NCI-H146 (cell line): Measurements from ENCODE around the gene SULF2.

Experiments
- DNase-seq: peaks from one replicate; lab custom pipeline; 2025; lab: John Stamatoyannopoulos, UW

SULF2 gene

DNA sequence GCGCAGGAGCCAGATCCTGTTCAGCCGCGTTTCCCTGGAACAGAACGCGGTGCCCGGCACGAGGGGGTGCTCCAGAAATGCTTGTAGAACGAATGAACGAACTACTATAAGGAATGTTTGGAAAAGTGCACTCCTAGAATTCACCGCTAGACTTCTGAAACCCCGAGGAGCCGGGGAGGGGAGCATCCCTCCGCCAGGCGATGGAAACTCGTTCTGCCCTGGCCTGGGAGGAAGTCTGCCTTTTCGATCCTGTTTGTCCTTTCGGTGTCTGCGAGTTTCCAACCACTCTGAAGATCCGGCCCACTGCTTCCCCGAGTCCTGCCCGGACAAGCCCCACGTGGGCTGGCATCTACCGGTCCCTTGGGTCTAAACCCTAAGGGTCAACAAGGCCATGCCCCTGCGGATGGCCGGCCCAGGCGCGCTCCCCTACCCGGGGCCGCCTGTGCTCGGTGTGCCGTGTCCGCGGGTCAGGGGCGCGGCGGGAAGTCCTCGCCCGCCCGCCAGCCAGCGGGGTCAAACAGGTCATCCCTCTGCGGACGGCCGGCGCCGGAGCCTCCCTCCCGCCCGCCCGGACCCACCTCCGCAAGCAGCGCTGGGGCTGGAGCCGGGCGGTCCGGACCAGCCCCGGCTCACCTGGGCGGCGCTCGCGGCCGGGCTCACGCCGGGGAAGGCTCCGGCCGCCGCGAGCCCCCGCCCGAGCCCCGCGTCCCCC lies 526 bp downstream of the SULF2 start:
- no peak for DNase-seq

DNA sequence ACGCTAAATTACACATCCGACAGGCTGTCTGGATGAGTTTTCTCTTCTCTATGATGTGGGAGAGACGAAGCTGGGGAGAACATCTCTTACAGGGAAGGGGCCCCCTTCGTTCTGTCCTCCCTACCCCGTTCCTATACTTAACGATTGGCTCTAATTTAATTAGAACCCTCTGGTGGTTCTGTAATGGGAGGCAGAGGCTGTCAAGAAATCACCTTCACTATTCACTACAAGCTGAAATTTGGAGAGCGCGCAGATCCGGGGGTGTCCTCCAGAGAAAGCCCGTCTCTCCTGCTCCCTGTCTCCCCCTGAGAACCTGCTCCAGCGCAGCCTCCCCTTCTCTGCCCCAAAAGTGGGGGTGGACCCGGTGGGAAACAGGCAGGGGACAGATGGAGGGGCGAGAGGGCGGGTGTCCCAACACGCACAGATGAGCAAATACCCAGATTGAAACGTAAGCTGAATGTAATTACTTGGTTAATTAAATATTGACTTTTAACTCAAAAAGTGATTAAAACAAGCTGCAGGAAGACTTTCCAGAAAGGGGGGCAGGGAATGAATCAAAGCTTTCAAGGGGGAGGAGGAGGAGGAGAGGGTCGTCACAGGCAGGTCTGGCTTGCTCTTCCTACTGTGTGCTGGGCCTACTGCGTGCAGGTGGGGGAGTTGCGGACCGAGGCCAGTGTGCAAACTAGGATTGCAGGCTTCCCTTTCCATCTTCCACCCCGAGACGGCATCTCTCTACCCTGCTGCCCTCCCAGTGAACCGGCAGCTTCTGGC lies 1.3 kb downstream of the SULF2 start:
- DNase-seq, result no peak

DNA sequence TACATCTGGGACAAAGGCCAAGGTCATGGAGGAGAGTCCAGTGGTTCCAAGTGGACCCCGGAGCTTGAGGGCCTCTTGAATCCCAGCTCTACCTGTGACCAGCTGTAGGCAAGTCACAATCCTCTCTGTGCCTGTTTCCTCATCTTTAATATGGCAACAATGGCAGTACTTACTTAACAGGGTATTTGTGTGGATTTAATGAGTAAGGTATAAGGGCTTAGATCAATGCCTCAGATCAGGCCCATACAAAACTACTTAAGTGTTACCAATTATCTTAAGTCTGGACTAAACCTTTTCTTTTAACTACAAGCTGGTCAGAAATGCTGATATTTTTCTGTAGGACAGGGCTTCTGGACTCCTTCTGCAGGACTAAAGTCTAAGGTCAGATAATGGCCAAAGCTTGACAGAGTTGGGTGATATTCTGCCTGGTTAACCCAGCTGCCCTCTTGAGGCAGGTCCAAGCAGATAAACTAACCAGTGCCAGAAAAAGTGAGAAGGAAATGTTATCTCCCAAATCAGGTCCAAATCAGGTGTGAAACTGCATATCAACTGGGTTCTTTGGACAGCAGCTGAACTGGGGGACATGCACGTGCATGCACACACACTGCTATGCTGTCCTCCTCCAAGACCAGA lies 2.2 kb downstream of the SULF2 start:
- DNase-seq, result no peak

DNA sequence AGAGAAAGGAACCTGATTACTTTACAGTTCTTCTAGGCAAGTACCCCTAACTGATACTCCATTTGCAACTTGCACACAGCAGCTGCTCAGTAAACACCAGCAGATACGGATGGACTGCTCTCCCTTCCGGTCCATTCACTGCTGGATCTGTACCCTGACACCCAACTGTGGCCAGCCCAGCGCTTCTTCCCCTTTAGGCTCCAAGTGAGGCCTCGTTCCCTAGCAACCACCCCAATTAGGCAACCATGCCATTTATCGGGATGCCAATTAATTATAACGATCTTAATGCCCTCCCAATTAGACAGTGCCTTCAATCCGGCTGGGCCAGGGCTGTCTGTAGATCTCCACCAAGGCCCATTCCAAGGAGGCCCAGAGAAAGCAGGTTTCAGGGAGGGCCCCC lies 3.2 kb downstream of the SULF2 start:
- DNase-seq, result no peak

DNA sequence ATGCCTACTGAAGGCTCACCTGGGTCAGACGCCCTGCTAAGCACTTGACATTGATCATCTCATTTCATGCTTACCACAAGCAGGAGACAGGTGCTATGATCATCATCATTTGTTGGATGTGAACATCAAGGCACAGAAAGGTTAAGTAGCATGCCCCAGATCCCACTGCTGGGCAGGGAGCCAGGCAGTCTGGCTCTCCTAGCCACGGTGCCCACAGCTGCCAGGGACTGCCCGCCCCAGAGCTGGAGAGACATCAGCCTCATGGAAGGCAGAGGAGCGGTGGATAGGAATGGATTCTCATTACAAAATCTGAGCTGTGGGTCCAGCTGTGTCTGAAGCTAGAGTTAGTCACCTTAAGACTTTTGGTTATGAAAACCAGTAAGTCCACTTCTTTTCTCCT lies 3.6 kb downstream of the SULF2 start:
- DNase-seq, result no peak

DNA sequence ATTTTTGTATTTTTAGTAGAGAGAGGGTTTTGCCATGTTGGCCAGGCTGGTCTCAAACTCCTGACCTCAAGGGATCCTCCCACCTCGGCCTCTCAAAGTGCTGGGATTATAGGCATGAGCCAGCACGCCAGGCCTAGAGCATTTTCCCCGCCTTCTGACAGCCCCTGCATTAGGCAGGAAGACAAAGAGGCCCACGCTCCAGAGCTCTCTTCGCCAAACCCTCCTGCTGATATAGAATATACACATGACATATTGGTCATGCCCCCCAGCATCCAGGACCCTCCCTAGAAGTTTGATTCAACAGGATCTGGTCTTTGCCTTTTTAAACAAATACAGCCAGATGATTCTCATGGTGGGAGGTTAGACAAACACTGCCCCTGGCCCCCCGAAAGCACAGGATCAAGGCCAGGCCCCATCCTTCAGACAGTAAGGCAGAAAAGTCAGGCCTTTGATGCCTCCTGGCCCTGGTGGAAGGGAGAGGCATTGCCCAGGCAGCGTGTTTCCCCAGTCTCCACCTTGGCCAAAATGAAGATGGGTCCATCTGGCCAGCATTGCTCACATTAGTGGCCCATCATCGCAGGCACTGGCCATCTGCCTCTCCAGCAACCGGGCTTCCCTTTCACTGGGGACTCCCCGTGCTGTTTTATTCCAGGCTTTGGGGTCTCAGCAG lies 4.4 kb downstream of the SULF2 start:
- DNase-seq, result no peak

DNA sequence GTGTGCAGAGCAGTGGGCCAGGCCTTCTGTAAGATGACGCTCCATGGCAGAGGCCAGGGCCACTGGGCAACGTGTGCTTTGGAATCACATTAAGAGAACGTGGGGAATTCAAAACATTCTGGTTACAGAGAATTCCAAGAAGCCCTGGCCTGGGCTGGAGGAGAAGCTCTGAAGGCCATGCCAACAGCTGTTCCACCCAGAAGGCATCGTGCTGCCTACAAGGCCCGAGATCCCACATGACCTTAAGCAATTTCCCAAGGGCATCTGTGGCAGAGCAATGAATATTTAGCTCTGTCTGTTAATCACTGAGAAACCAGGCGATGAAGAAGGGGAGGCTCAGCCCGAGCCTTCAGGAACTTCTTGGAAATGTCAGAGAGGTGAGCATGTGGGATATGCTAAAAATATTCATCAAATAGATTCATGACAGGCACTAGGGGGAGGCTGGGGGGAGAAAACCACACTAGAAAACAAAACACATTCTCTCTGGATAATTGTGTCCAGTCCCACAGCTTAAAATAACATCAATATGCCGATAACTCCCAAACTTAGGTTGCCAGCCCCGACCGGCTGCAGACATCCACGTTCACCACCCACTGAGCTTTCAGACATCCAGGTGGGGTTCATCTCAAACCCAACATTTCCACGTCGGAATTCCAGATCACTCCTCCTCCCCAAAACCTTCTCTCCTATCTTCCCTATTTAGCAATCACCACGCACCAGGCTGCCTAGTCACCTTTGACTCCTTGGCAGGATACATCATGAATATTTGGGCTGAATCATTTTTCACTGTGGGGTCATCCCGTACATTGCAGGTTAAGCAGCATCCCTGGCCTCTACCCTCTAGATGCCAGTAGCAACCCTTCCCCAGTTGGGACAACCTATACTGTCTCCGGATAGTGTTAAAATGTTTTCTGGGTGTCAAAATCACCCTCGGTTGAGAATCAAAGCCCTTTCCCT lies 6.6 kb downstream of the SULF2 start:
- DNase-seq, result no peak

DNA sequence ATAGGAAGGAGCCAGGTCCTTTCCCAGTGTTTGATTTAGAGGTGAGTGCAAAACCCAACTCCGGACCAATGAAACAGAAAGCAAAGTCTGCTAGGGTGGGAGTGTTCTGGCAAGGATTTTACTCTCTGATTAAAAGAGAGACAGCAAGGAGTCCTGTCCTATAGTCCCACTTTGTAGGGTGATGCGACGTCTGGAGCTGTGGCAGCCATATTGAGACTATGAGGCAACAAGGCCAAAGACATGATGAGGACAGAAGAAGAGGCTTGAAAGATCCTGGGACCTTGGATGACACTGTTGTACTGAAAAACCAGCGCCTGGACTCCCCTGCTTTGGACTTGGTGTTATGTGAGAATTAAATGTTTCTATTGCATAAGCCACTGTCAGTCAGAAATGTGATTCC lies 8.1 kb downstream of the SULF2 start:
- DNase-seq, result no peak

DNA sequence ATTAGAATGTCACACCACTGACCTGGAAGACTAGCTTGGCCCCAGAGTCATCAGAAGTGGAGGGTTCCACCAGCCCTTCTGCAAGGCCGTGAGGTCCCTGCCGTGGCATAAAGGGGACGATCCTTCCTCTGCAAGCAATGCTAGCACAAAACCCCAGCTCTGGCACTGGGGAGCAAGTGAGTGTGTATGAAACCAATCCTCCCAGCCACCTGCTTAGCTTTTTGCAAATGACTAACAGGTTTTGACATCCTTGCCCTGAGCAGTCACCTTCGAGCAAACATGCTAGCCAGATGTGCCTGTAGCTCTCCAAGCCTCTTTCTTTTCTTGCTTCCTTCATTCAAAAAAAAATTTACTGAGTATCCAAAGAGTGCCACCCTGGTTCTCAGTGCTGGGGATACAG lies 8.6 kb downstream of the SULF2 start:
- no peak for DNase-seq

DNA sequence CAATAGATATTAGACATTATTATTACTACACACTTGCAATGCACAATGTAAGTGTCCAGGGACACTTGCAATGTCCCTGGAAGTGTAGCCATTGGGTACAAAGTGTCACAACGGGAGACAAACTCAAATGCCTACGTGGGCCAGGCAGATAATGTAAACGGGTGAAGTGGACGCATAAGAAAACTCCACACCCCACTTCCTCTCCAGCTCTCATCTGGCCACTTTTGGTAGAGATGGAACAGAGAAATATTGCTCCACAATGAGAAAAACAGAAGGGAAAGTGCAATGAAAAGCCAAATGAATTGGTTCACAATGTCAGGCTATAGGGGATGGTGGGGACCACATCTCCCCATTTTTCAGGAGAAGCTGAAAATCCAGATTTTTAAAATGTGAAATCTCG lies 9.4 kb downstream of the SULF2 start:
- DNase-seq, result no peak

DNA sequence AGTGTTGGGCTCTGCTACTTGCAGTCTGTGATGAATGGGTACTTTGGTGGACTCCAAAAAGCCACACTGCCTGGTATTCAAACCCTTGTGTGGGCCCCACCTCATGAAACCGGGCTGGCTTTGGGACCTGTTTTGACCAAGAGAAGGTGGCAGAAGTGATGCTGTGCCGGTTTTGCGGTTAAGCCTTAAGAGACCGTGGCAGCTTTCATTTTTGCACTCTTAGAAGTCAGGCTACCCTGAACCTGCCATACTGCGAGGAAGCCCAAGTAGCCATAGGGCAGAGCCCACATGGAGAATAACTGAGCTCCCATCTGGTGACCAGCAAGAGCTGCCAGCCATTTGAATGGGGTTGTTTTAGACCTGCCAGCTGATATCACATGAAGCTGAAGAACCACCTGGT lies 10.2 kb downstream of the SULF2 start:
- no peak for DNase-seq

DNA sequence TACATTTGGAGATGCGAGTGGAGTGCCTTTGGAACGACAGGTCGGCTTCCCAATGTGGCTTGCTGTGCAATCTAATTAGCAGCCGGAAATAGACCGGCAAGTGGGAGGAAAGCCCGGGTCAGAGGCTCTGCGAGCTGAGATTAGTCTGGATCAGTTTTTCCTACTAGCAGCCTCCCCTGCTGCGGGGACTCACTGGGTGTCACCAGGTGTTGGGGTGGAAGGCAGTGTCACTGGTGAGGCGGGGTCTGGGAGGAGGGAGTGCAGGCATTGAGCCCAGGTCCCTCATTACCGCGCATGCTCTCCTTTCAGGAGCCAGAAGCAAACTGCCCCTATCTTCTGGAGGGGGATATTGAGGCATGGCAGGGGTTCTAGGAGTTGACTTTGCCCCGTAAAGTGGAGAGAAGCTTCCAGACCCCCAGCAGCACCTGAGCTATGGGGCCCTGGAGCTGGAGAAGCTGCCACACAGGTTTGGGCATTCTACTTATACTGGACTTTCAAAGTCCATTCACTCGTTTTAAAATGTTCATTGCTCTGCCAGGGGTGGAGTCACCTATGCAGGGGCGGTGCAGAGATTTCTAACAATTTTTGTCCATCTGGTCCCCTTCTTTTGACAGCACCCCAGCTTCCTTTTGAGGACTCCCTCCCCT lies 11.0 kb downstream of the SULF2 start:
- DNase-seq, result no peak

DNA sequence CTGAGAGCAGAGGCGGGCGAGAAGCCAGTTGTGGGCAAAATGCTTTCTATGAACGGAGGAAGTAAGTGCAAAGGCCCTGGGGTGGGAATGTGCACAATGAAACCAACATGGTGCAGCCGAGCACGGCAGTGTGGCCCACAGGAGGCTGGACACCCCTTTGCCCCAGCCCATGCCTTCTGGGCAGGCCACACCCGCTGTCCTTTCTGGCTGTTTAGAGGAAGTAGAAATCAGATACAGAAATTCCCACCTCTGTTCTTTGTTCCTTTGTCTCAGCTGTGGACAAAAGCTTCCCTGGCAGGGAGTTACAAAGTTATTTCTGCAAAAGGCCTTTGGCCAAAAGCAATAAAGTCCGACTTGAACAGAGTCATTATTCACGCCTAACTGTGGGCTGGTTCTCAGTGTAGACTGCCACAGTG lies 11.9 kb downstream of the SULF2 start:
- no peak for DNase-seq

DNA sequence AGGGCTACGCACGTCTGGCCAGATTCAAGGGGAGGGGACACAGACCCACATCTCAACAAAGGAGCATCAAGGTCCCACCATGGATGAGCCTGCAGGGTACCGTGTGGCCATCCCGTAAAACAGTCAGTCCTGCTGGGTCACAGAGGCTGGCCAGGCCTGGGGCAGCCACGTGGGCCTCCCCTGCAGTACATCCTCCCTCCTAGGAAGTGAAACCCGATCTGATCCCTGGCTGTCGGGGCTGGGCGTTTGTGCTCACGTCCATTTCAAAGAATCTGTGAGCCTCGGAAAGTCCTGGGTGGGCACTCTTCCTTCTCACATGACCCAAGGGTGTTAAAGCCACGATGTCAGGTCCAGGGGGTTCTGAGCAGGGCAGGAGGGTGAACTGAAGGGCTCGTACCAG lies 14.3 kb downstream of the SULF2 start:
- no peak for DNase-seq

DNA sequence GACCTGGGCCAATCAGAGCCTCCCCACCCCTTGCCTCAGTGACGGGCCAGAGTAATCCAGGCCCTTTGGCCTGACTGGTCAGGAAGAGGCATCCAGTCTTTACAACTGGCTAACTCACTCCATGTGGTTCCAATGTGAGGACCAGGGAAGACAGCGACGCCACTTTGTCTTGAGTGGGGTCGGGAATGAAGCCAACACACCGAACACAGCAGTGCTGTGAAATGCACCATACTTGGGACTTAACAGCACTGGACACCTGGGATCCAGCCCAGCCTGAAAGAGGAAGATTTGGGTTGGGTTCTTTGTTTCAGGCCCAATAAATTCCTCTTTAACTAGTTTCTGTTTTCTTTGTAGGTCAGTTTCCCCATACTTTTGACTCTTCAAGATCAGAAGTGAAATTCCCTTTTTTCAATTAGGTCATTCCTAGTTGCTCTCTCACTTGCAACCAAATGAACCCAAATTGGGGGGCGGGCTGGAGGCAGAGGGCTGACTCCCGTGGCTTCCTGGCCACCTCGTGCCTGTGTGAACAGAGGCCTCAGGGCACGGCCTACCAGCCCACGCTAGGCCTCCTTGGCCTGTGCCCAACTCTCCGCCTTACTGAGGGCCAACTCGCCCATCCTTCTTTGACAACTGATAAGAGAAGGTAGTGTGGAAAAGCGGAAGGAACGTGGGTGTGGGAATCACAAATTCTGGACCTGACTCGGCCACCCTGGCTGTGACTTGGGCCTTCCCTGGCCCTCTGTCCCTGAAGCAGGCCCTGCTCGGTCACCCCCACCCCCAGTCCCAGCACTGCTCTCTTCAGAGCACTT lies 17.1 kb downstream of the SULF2 start:
- no peak for DNase-seq

DNA sequence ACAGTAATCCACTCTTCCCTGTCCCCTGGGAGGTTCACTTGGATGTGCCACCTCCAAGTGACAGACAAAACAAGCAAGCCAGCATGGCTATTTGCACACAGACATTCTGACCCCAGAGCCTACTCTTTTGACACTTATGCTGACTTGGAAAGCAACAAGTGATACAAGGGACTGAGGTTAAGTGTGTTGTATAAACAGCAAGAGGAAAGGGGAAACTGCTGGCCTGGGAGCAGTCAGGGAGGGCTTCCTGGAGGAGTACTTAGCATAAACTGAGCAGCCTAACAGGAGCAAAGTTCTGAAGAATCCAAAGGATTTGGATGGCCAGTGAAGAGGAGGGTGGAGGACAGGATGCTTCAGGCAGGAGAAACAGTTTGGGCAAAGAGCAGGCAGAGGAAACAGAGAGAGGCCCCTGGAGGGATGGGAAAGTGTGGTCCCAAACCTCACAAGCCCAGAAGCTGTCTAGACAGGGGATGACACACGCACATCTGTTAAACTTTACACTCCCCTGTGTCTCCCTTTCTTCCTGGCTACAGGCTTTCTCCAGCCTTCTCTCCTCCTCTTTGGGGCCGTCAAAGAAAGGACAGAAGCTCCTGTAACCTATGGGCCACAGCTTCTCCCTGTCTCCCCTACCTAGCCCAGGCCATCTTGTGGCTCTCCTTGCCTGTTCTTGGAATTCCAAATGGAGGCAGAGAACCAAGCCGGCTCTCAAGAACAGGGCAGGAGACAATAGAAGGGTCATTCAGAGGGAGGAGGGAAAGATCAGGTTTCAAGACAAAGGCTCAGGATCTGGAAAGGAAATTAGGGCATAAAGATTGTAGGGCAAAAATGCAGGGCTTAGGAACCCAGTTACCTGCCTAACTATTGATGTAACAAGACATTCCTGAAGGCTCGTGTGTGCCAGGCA lies 19.3 kb downstream of the SULF2 start:
- no peak for DNase-seq

DNA sequence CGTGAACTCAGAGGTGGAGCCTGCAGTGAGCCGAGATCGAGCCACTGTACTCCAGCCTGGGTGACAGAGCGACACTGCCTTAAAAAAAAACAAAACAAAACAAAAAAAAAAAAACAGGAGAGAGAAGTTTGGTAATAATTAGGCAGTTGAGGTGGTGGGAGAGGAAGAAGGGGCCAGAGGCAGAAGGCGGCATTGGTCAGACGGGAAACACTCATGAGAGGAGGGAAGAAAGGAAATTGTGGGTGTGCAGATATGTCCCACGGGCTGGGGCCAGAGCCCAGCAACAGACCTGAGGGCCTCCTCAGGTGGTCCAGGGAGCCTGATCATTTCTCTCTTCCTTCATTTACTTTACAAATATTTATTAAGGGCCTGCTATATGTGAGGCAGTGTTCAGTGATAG lies 20.0 kb downstream of the SULF2 start:
- no peak for DNase-seq

DNA sequence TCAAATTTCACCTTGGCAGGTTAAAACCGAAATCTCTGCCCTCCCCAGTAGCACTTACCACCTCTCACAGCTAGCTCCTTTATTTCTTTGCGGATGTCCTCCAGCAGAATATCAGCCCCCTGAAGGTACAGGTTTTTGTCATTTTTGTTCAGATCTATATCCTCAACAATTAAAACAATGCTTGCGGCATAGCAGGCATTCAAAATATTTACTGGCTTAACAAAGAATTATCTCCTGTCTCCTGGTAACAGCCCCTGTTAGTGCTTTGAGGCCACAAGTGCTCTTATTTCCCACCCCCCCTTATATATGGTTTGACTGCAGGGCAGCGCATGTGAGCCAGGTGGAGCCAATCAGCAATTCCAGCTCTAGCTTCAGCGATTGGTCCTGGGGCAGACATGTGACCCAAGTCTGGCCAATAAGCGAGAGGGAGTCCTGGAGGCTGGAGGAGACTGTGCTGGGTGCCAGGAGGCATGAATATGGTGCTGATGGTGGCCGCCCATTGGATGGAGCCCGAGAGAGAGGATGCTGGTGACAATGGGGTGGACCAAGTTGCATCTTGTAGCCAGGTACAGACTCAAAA lies 21.0 kb downstream of the SULF2 start:
- DNase-seq, result no peak
